ENCODE measurements around the gene ING5.

GRCh38 chr2:241744028-241744754 is 42.4 kb downstream of the ING5 start:
- TF ChIP-seq CTCF (IDR thresholded peaks at IDR 0.05; ENCODE audit: borderline replicate concordance, extremely low read depth, low read length, poor library complexity, severe bottlenecking): no peak
- TF ChIP-seq EZH2 (IDR thresholded peaks at IDR 0.05; ENCODE audit: borderline replicate concordance, low read depth, low read length, severe bottlenecking): no peak
